IPS DF 6.9 (cell line): ENCODE data around the gene MTNR1B.

Experiments
- DNase-seq: peaks from one replicate; pipeline ENCODE4 v3.0.0-alpha.2; 2013; ENCODE audit warnings: low read depth, low spot score
- H3K27ac ChIP-seq: one replicate; pipeline ENCODE4 v1.5.1; 2013; ENCODE audit warnings: low read length, control low read depth
- H3K27me3 ChIP-seq: 2 replicates; pipeline ENCODE4 v1.6.1; 2013; ENCODE audit warnings: mild to moderate bottlenecking, low read length; ENCODE audit not compliant: control insufficient read depth, insufficient read depth
- H3K36me3 ChIP-seq: 2 replicates; pipeline ENCODE4 v1.6.1; 2013; ENCODE audit warnings: low read length; ENCODE audit not compliant: control insufficient read depth, insufficient read depth
- H3K4me1 ChIP-seq: 2 replicates; pipeline ENCODE4 v1.6.1; 2013; ENCODE audit warnings: low read length; ENCODE audit not compliant: control insufficient read depth, insufficient read depth
- H3K4me3 ChIP-seq: 2 replicates; pipeline ENCODE4 v1.5.1; 2013; ENCODE audit warnings: mild to moderate bottlenecking, low read length
- H3K9me3 ChIP-seq: 2 replicates; pipeline ENCODE4 v1.6.1; 2013; ENCODE audit warnings: low read length, inconsistent platforms; ENCODE audit not compliant: control insufficient read depth, insufficient read depth
- WGBS: extraction: QIAGEN DNeasy Blood & Tissue Kit; methylation state at CpG from one replicate; pipeline ENCODE4 v1.1.7; 2013; ENCODE audit warnings: mixed read lengths, missing lambda C conversion rate; ENCODE audit not compliant: insufficient read length, insufficient coverage; 5-methylcytosine and 5-hydroxymethylcytosine counted together

The MTNR1B gene

GRCh38 chr11:92976681-92977080 is 7.2 kb downstream of the MTNR1B start:
- no peaks in the 10 kb centered on the region for H3K36me3 ChIP-seq
- H3K9me3 ChIP-seq = no peaks in the 10 kb centered on the region
- no peaks in the 10 kb centered on the region for H3K27me3 ChIP-seq
- H3K4me3 ChIP-seq = no peak overlapping the region
- H3K4me1 ChIP-seq = no peaks in the 10 kb centered on the region
- H3K27ac ChIP-seq = no peak overlapping the region
- DNase-seq = no peak

- DNase-seq = no peak
- no peaks in the 10 kb centered on the region for H3K9me3 ChIP-seq
- no peaks in the 10 kb centered on the region for H3K27me3 ChIP-seq
- WGBS = no CpG with 5 or more reads among the region's 2 CpGs
- H3K36me3 ChIP-seq = no peaks in the 10 kb centered on the region
- no peak overlapping the region for H3K27ac ChIP-seq
- H3K4me3 ChIP-seq = no peak overlapping the region
- no peaks in the 10 kb centered on the region for H3K4me1 ChIP-seq
Observed at GRCh38 chr11:92977401-92977800, 8.0 kb downstream of the MTNR1B start.

- no peaks in the 10 kb centered on the region for H3K27me3 ChIP-seq
- H3K9me3 ChIP-seq = no peaks in the 10 kb centered on the region
- no peaks in the 10 kb centered on the region for H3K36me3 ChIP-seq
- no peak overlapping the region for H3K27ac ChIP-seq
- no peak for DNase-seq
- no CpG with 5 or more reads among the region's 7 CpGs for WGBS
- H3K4me1 ChIP-seq = no peaks in the 10 kb centered on the region
- H3K4me3 ChIP-seq = no peak overlapping the region
Observed at GRCh38 chr11:92978271-92979111, 9.0 kb downstream of the MTNR1B start.

- no CpG with 5 or more reads among the region's 1 CpG for WGBS
- H3K27ac ChIP-seq = no peak overlapping the region
- no peaks in the 10 kb centered on the region for H3K36me3 ChIP-seq
- H3K27me3 ChIP-seq = no peaks in the 10 kb centered on the region
- DNase-seq = no peak
- no peaks in the 10 kb centered on the region for H3K9me3 ChIP-seq
- H3K4me3 ChIP-seq = no peak overlapping the region
- H3K4me1 ChIP-seq = no peaks in the 10 kb centered on the region; the same call in 1 of the 2 replicates
Observed at GRCh38 chr11:92979176-92979575, 9.7 kb downstream of the MTNR1B start.

DNA sequence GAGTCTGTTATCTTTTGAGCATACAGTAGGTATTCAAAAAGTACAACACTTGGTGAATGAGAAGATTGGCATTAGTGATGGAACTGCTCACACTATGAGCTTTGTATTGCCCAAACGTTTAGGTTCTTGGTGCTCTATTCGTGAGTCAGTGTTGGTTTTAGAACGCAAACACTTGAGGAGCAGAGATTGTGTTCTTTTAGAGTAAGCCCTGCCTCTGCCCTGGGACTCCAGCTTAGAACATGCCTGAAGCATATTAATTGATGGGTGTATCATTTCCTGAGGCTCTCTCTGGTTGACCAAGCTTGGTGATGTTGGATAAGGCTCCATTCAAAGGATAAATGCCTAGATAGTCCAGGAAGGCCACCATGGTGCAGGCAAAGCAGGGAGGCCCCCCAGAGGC is 10.9 kb downstream of the MTNR1B start:
- H3K4me1 ChIP-seq = peaks cover 2% of the 10 kb centered on the region; the same call in 1 of the 2 replicates
- DNase-seq = no peak
- no peak overlapping the region for H3K27ac ChIP-seq
- no peaks in the 10 kb centered on the region for H3K9me3 ChIP-seq
- WGBS = no CpG with 5 or more reads among the region's 3 CpGs
- H3K27me3 ChIP-seq = no peaks in the 10 kb centered on the region
- no peak overlapping the region for H3K4me3 ChIP-seq
- no peaks in the 10 kb centered on the region for H3K36me3 ChIP-seq

DNA sequence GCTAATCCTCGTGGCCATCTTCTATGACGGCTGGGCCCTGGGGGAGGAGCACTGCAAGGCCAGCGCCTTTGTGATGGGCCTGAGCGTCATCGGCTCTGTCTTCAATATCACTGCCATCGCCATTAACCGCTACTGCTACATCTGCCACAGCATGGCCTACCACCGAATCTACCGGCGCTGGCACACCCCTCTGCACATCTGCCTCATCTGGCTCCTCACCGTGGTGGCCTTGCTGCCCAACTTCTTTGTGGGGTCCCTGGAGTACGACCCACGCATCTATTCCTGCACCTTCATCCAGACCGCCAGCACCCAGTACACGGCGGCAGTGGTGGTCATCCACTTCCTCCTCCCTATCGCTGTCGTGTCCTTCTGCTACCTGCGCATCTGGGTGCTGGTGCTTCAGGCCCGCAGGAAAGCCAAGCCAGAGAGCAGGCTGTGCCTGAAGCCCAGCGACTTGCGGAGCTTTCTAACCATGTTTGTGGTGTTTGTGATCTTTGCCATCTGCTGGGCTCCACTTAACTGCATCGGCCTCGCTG is 12.1 kb downstream of the MTNR1B start:
- no peaks in the 10 kb centered on the region for H3K27me3 ChIP-seq
- H3K9me3 ChIP-seq = no peaks in the 10 kb centered on the region
- no peak overlapping the region for H3K4me3 ChIP-seq
- H3K27ac ChIP-seq = no peak overlapping the region
- H3K36me3 ChIP-seq = no peaks in the 10 kb centered on the region
- peaks cover 2% of the 10 kb centered on the region; the same call in 1 of the 2 replicates for H3K4me1 ChIP-seq
- no CpG with 5 or more reads among the region's 24 CpGs for WGBS
- no peak for DNase-seq

DNA sequence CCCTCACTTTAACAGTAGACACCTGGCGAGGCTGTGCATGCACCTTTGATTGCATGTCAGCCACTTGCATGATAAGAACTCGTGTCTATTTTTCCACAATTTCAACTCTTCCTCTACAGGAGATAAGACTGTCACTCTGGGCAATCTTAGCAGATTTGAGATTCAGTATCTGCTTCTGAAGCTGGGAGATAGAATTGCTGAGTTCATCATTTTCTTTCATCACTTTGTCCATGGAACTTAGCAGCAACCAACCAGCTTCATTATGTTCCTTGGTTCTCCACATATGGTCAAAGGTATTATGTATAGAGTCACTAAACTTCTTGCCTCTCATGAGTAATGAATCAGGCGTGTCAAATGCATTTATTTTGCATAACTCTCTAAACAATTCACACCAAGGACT is 17.1 kb downstream of the MTNR1B start:
- no peak overlapping the region for H3K4me3 ChIP-seq
- H3K27me3 ChIP-seq = no peaks in the 10 kb centered on the region
- H3K9me3 ChIP-seq = no peaks in the 10 kb centered on the region
- H3K36me3 ChIP-seq = no peaks in the 10 kb centered on the region
- WGBS = no CpG with 5 or more reads among the region's 3 CpGs
- no peak overlapping the region for H3K27ac ChIP-seq
- DNase-seq = no peak
- peaks cover 2% of the 10 kb centered on the region; the same call in 1 of the 2 replicates for H3K4me1 ChIP-seq

- H3K27me3 ChIP-seq = no peaks in the 10 kb centered on the region
- no peak overlapping the region for H3K27ac ChIP-seq
Observed at GRCh38 chr11:92993004-92993403, 23.6 kb downstream of the MTNR1B start.

GRCh38 chr11:93000511-93001476 is 31.3 kb downstream of the MTNR1B start:
- no peaks in the 10 kb centered on the region for H3K27me3 ChIP-seq
- H3K36me3 ChIP-seq = no peaks in the 10 kb centered on the region
- H3K4me3 ChIP-seq = no peak overlapping the region
- no peaks in the 10 kb centered on the region for H3K4me1 ChIP-seq
- no CpG with 5 or more reads among the region's 2 CpGs for WGBS
- no peak for DNase-seq
- H3K9me3 ChIP-seq = no peaks in the 10 kb centered on the region
- no peak overlapping the region for H3K27ac ChIP-seq

More at GRCh38 chr11:92993004-92993403, 23.6 kb downstream of the MTNR1B start:
- Histone ChIP-seq H3K4me3 (no peak overlapping the region), H3K9me3 (no peaks in the 10 kb centered on the region), H3K4me1 (no peaks in the 10 kb centered on the region), H3K36me3 (no peaks in the 10 kb centered on the region)
- no peak for DNase-seq

GRCh38 chr11:93001806-93002205 is 32.4 kb downstream of the MTNR1B start:
- H3K4me1 ChIP-seq = no peaks in the 10 kb centered on the region
- no peaks in the 10 kb centered on the region for H3K9me3 ChIP-seq
- H3K27ac ChIP-seq = no peak overlapping the region
- no peaks in the 10 kb centered on the region for H3K36me3 ChIP-seq
- DNase-seq = no peak
- no peak overlapping the region for H3K4me3 ChIP-seq
- H3K27me3 ChIP-seq = no peaks in the 10 kb centered on the region
